GM13977 (cell line): Measurements from ENCODE around the gene NTM.

Source experiments
- DNase-seq: peaks from one replicate; pipeline ENCODE4 v3.0.0; 2012; ENCODE audit warnings: low spot score
- CTCF ChIP-seq: IDR thresholded peaks from 2 replicates; pipeline ENCODE4 v1.5.1; 2012; ENCODE audit warnings: mild to moderate bottlenecking, control low read depth; ENCODE audit not compliant: insufficient read depth; ENCODE audit errors: extremely low read depth, missing control alignments
- in situ Hi-C: fragments of 300-500 bp; cut with MboI; formaldehyde crosslinking; loops from one replicate; pipeline ENCODE4 v1.12.0; 2022; ENCODE audit warnings: low sequenced_read_pairs, low pct_unique_long_range_greater_than_20kb, mixed read lengths, inconsistent platforms; ENCODE audit not compliant: unreplicated experiment

The NTM gene

GRCh38 chr11:132123854-132124835, 753.7 kb downstream of the NTM start:
- in situ Hi-C loops = no loop called here
- TF ChIP-seq CTCF = no peak
- DNase-seq = no peak

- in situ Hi-C loops = no loop called here
- peak; percentile 33 for DNase-seq
- no peak for TF ChIP-seq CTCF
Measured at GRCh38 chr11:132125988-132126871, 755.8 kb downstream of the NTM start.

GRCh38 chr11:132126973-132127899, 756.8 kb downstream of the NTM start:
- peak; percentile 49 for DNase-seq
- in situ Hi-C loops = no loop called here
- peak; percentile 44 for TF ChIP-seq CTCF

- no peak for DNase-seq
- TF ChIP-seq CTCF = no peak
- in situ Hi-C loops = no loop called here
Measured at GRCh38 chr11:132127900-132128288, 757.5 kb downstream of the NTM start.

- DNase-seq = no peak
- in situ Hi-C loops = no loop called here
- no peak for TF ChIP-seq CTCF
Measured at GRCh38 chr11:132131047-132131446, 760.6 kb downstream of the NTM start.
